ENCODE measurements around the gene DEFB124.
"Not testable (repeated sequence)": the region's sequence is repeated elsewhere in the genome, so short reads cannot be mapped to it uniquely, and the experiment has no call there.

Gene DEFB124

DNA sequence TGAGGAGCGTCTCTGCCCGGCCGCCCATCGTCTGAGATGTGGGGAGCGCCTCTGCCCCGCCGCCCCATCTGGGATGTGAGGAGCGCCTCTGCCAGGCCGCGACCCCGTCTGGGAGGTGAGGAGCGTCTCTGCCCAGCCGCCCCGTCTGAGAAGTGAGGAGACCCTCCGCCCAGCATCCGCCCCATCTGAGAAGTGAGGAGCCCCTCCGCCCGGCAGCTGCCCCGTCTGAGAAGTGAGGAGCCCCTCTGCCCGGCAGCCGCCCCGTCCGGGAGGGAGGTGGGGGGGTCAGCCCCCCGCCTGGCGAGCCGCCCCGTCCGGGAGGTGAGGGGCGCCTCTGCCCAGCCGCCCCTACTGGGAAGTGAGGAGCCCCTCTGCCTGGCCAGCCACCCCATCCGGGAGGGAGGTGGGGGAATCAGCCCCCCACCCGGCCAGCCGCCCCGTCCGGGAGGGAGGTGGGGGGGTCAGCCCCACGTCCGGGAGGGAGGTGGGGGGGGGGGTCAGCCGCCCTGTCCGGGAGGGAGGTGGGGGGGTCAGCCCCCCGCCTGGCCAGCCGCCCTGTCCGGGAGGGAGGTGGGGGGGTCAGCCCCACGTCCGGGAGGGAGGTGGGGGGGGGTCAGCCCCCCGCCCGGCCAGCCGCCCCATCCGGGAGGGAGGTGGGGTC is 47.9 kb downstream of the DEFB124 start:
- H3K27ac ChIP-seq (ENCODE audit: low read length); H3K9me3 ChIP-seq (ENCODE audit: control insufficient read depth, insufficient read depth, low read length); H3K4me3 ChIP-seq (ENCODE audit: low read length); DNase-seq (ENCODE audit: low read depth, low spot score); H3K4me1 ChIP-seq (ENCODE audit: control insufficient read depth, insufficient read depth, low read length); H3K36me3 ChIP-seq (ENCODE audit: control insufficient read depth, insufficient read depth, low read length); H3K27me3 ChIP-seq (ENCODE audit: control insufficient read depth, insufficient read depth, low read length): not testable (repeated sequence)
- no CpG with 5 or more reads among the region's 48 CpGs for WGBS (ENCODE audit: insufficient coverage, insufficient read length)

DNA sequence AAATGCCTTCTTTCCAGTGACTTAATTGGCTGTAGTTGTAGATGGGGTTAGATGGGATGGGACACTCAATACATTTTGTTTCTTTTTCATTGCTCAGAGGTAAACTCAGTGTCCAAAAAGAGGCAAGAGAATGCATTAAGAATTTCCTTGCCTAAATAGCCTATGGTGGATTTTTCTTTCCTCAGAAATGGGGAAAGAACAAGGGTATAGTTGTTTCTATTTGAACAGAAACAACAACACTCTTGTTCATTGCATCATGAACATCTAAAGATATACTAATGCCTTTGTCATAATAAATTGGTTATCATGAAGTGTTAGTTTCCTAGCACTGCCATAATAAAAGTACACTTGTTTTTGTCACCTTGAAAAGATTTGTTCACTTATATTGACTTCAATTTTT is 49.1 kb downstream of the DEFB124 start:
- Histone ChIP-seq H3K27ac (ENCODE audit: low read length) (no peak overlapping the region), H3K9me3 (ENCODE audit: control insufficient read depth, insufficient read depth, low read length) (peaks cover 6% of the 10 kb centered on the region; the same call in 1 of the 2 replicates), H3K4me1 (ENCODE audit: control insufficient read depth, insufficient read depth, low read length) (no peaks in the 10 kb centered on the region), H3K36me3 (ENCODE audit: control insufficient read depth, insufficient read depth, low read length) (no peaks in the 10 kb centered on the region), H3K4me3 (ENCODE audit: low read length) (no peak overlapping the region), H3K27me3 (ENCODE audit: control insufficient read depth, insufficient read depth, low read length) (no peaks in the 10 kb centered on the region)
- no peak for DNase-seq (ENCODE audit: low read depth, low spot score)

DNA sequence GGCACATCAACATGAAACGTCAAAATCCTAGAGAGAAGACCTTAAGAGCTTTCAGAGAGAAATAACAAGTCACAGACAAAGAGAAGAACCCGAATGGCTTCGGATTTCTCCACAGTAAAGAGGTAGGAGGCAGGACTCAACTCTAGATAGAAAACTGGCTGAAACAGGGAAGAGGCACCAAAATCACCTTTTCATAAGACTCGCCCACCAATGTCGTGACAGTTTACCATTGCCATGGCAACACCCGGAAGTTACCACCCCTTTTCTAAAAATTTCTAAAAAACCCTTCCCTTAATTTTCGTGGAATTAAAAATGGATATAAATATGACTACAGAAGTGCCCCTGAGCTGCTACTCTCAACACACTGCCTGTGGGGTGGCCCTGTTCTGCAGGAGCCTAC is 56.6 kb downstream of the DEFB124 start:
- Histone ChIP-seq H3K4me1 (ENCODE audit: control insufficient read depth, insufficient read depth, low read length) (no peaks in the 10 kb centered on the region), H3K27me3 (ENCODE audit: control insufficient read depth, insufficient read depth, low read length) (no peaks in the 10 kb centered on the region), H3K36me3 (ENCODE audit: control insufficient read depth, insufficient read depth, low read length) (no peaks in the 10 kb centered on the region), H3K27ac (ENCODE audit: low read length) (no peak overlapping the region), H3K9me3 (ENCODE audit: control insufficient read depth, insufficient read depth, low read length) (peaks cover 7% of the 10 kb centered on the region), H3K4me3 (ENCODE audit: low read length) (no peak overlapping the region)
- WGBS (ENCODE audit: insufficient coverage, insufficient read length) = no CpG with 5 or more reads among the region's 7 CpGs
- no peak for DNase-seq (ENCODE audit: low read depth, low spot score)

DNA sequence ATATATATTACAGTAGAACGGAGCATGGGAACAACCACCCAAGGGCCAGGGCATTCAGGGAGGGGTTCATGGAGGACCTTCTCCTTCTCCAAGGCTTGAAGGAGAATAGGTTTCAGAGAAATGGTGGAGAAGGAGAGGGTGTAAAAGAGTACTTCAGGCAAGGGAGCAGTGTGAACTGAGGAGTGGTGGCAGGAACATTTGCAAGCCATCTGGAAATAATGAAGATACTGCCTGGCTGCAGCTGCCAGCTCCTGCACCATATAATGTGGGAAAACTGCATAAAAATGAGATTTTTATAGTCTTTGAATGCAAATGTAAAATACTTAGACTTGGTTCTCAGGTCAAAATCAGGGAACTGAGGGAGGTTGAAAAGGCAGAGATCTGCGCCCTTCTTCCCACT is 59.3 kb downstream of the DEFB124 start:
- no peak for DNase-seq (ENCODE audit: low read depth, low spot score)
- Histone ChIP-seq H3K36me3 (ENCODE audit: control insufficient read depth, insufficient read depth, low read length) (no peaks in the 10 kb centered on the region), H3K4me1 (ENCODE audit: control insufficient read depth, insufficient read depth, low read length) (no peaks in the 10 kb centered on the region), H3K9me3 (ENCODE audit: control insufficient read depth, insufficient read depth, low read length) (peaks cover 6% of the 10 kb centered on the region), H3K4me3 (ENCODE audit: low read length) (no peak overlapping the region), H3K27ac (ENCODE audit: low read length) (no peak overlapping the region), H3K27me3 (ENCODE audit: control insufficient read depth, insufficient read depth, low read length) (no peaks in the 10 kb centered on the region)
- WGBS (ENCODE audit: insufficient coverage, insufficient read length) = no CpG with 5 or more reads among the region's 2 CpGs
